GM21528 (cell line): ENCODE measurements around the gene ZNF273.
"Not testable (repeated sequence)": the region's sequence is repeated elsewhere in the genome, so short reads cannot be mapped to it uniquely, and the experiment has no call there.

Experiments
- ATAC-seq: cut with Tn5 transposase; IDR thresholded peaks from one replicate; pipeline ENCODE4 v1.9.1; 2021; ENCODE audit warnings: mild to moderate bottlenecking, moderate library complexity; ENCODE audit not compliant: unreplicated experiment, low FRiP score

The ZNF273 gene

GRCh38 chr7:64902806-64903721, at the start of gene ZNF273:
Gene ZNF273 (plus strand): TSS chr7:64903273. CDS start chr7:64903318, 45 bp downstream.
- peak; percentile 99 for ATAC-seq

- ATAC-seq, result no peak
Measured at GRCh38 chr7:64853679-64854078, 49.4 kb upstream of the ZNF273 start.

GRCh38 chr7:64854969-64855368, 48.1 kb upstream of the ZNF273 start:
- no peak for ATAC-seq

- ATAC-seq, result no peak
Measured at GRCh38 chr7:64863021-64863420, 40.1 kb upstream of the ZNF273 start.

GRCh38 chr7:64863530-64863929, 39.5 kb upstream of the ZNF273 start:
- ATAC-seq, result not testable (repeated sequence)

- ATAC-seq, result no peak
Measured at GRCh38 chr7:64863969-64864368, 39.1 kb upstream of the ZNF273 start.

- no peak for ATAC-seq
Measured at GRCh38 chr7:64867863-64868440, 35.1 kb upstream of the ZNF273 start.

GRCh38 chr7:64868499-64868898, 34.6 kb upstream of the ZNF273 start:
- no peak for ATAC-seq

- no peak for ATAC-seq
Measured at GRCh38 chr7:64869121-64869725, 33.9 kb upstream of the ZNF273 start.

- no peak for ATAC-seq
Measured at GRCh38 chr7:64869912-64870562, 33.0 kb upstream of the ZNF273 start.

- no peak for ATAC-seq
Measured at GRCh38 chr7:64870656-64871055, 32.4 kb upstream of the ZNF273 start.

GRCh38 chr7:64871761-64872160, 31.3 kb upstream of the ZNF273 start:
- ATAC-seq, result no peak

GRCh38 chr7:64872351-64873154, 30.5 kb upstream of the ZNF273 start:
- no peak for ATAC-seq

GRCh38 chr7:64873155-64873500, 29.9 kb upstream of the ZNF273 start:
- no peak for ATAC-seq

- ATAC-seq, result no peak
Measured at GRCh38 chr7:64873517-64873916, 29.6 kb upstream of the ZNF273 start.

GRCh38 chr7:64874114-64874513, 29.0 kb upstream of the ZNF273 start:
- no peak for ATAC-seq

GRCh38 chr7:64874562-64875250, 28.4 kb upstream of the ZNF273 start:
- no peak for ATAC-seq

- no peak for ATAC-seq
Measured at GRCh38 chr7:64875258-64875657, 27.8 kb upstream of the ZNF273 start.

GRCh38 chr7:64875658-64876406, 27.2 kb upstream of the ZNF273 start:
- ATAC-seq, result no peak
